Mesenchymal stem cell (in vitro differentiated cells and primary cell): ENCODE results near the gene SLC38A4.

Experiments
- DNase-seq: peaks from one replicate; pipeline ENCODE4 v3.0.0-alpha.2; 2013
- H2AFZ ChIP-seq: one replicate; pipeline ENCODE4 v1.6.1; 2013; ENCODE audit warnings: low read depth, mild to moderate bottlenecking, control low read depth, inconsistent platforms, low read length, moderate library complexity
- H2AK5ac ChIP-seq: 2 replicates; pipeline ENCODE4 v1.6.1; 2013; ENCODE audit warnings: low read length, moderate library complexity, mild to moderate bottlenecking, inconsistent platforms; ENCODE audit not compliant: severe bottlenecking
- H2BK120ac ChIP-seq: one replicate; pipeline ENCODE4 v1.6.1; 2013; ENCODE audit warnings: low read depth, mild to moderate bottlenecking, inconsistent platforms, low read length, moderate library complexity
- H2BK12ac ChIP-seq, 2 experiments: one replicate each; pipeline ENCODE4 v1.6.1; 2013; ENCODE audit warnings: inconsistent platforms in 2 of 2, low read length in 2 of 2, mild to moderate bottlenecking in 2 of 2, moderate library complexity in 2 of 2, control low read depth in 1 of 2
- H2BK15ac ChIP-seq: one replicate; pipeline ENCODE4 v1.6.1; 2013; ENCODE audit warnings: mild to moderate bottlenecking, low read depth, inconsistent platforms; ENCODE audit not compliant: poor library complexity, severe bottlenecking
- H2BK5ac ChIP-seq: 2 replicates; pipeline ENCODE4 v1.6.1; 2013; ENCODE audit warnings: low read depth, mild to moderate bottlenecking, low read length, control low read depth, inconsistent platforms; ENCODE audit not compliant: poor library complexity, severe bottlenecking
- H3K14ac ChIP-seq, 2 experiments: one replicate each; pipeline ENCODE4 v1.6.1; 2013; ENCODE audit warnings: inconsistent platforms in 2 of 2, low read length in 2 of 2, control low read depth in 1 of 2, mild to moderate bottlenecking in 1 of 2, moderate library complexity in 1 of 2
- H3K18ac ChIP-seq, 2 experiments: one replicate each; pipeline ENCODE4 v1.6.1; 2013; ENCODE audit warnings: inconsistent platforms in 2 of 2, low read length in 2 of 2, control low read depth in 1 of 2, low read depth in 1 of 2, mild to moderate bottlenecking in 1 of 2
- H3K23ac ChIP-seq, 2 experiments: one replicate each; pipeline ENCODE4 v1.6.1; 2013; ENCODE audit warnings: inconsistent platforms in 2 of 2, low read length in 2 of 2, mild to moderate bottlenecking in 2 of 2, moderate library complexity in 2 of 2, control low read depth in 1 of 2
- H3K27ac ChIP-seq: 2 replicates; pipeline ENCODE4 v1.5.1; 2013; ENCODE audit warnings: mild to moderate bottlenecking, moderate library complexity, low read length, control low read depth, inconsistent platforms; ENCODE audit not compliant: poor library complexity, severe bottlenecking
- H3K27me3 ChIP-seq, 2 experiments: 2 replicates each; pipeline versions ENCODE4 v1.6.1 to v1.7.0; 2013; ENCODE audit warnings: low read length in 2 of 2, mild to moderate bottlenecking in 2 of 2, moderate library complexity in 2 of 2, control low read depth in 1 of 2, inconsistent platforms in 1 of 2; ENCODE audit not compliant: control insufficient read depth in 1 of 2, insufficient read depth in 1 of 2
- H3K36me3 ChIP-seq, 2 experiments: 2 replicates each; pipeline versions ENCODE4 v1.6.1 to v1.7.0; 2013; ENCODE audit warnings: low read length in 2 of 2, control low read depth in 1 of 2, inconsistent platforms in 1 of 2, low read depth in 1 of 2, mild to moderate bottlenecking in 1 of 2; ENCODE audit not compliant: insufficient read depth in 2 of 2, control insufficient read depth in 1 of 2
- H3K4ac ChIP-seq, 2 experiments: one replicate each; pipeline ENCODE4 v1.6.1; 2013; ENCODE audit warnings: inconsistent platforms in 2 of 2, low read length in 2 of 2, mild to moderate bottlenecking in 2 of 2, moderate library complexity in 2 of 2, control low read depth in 1 of 2, low read depth in 1 of 2
- H3K4me1 ChIP-seq: 2 replicates; pipeline ENCODE4 v1.6.1; 2013; ENCODE audit warnings: low read depth, low read length, control low read depth; ENCODE audit not compliant: control insufficient read depth, insufficient read depth
- H3K4me2 ChIP-seq: 2 replicates; pipeline ENCODE4 v1.6.1; 2013; ENCODE audit warnings: low read length, mild to moderate bottlenecking, inconsistent platforms; ENCODE audit not compliant: poor library complexity, severe bottlenecking
- H3K4me3 ChIP-seq, 2 experiments: 2 replicates each; pipeline versions ENCODE4 v1.5.1 to v1.7.0; 2013; ENCODE audit warnings: low read length in 2 of 2, mild to moderate bottlenecking in 2 of 2, control low read depth in 1 of 2, low read depth in 1 of 2; ENCODE audit not compliant: insufficient read depth in 1 of 2
- H3K79me1 ChIP-seq: replicated peaks from 2 replicates; pipeline ENCODE4 v1.6.1; 2013; ENCODE audit warnings: mild to moderate bottlenecking, control low read depth, low read length, inconsistent platforms; ENCODE audit not compliant: poor library complexity, severe bottlenecking
- H3K9ac ChIP-seq: 2 replicates; pipeline ENCODE4 v1.7.0; 2013; ENCODE audit warnings: mild to moderate bottlenecking, low read length, moderate library complexity
- H3K9me3 ChIP-seq: 2 replicates; pipeline ENCODE4 v1.7.0; 2013; ENCODE audit warnings: mild to moderate bottlenecking, low read length; ENCODE audit not compliant: control insufficient read depth
- H4K8ac ChIP-seq: one replicate; pipeline ENCODE4 v1.6.1; 2013; ENCODE audit warnings: inconsistent platforms, mild to moderate bottlenecking, low read length, moderate library complexity
- H4K91ac ChIP-seq: one replicate; pipeline ENCODE4 v1.6.1; 2013; ENCODE audit warnings: mild to moderate bottlenecking, low read length, inconsistent platforms
- WGBS: methylation state at CpG from one replicate; pipeline ENCODE4 v1.1.7; 2013; ENCODE audit warnings: mixed read lengths; 5-methylcytosine and 5-hydroxymethylcytosine counted together

SLC38A4 gene

GRCh38 chr12:46777587-46777986 lies 48.2 kb downstream of the SLC38A4 start:
- DNase-seq: no peak
- H3K36me3 ChIP-seq: no peaks in the 10 kb centered on the region
- H2AFZ ChIP-seq: no peak overlapping the region
- no peak overlapping the region for H2AK5ac ChIP-seq
- no peak overlapping the region for H3K9ac ChIP-seq
- WGBS: 72% methylated on average over 4 of the region's 4 CpGs
- H2BK120ac ChIP-seq: no peak overlapping the region
- no peak overlapping the region for H3K4ac ChIP-seq
- no peaks in the 10 kb centered on the region for H3K27me3 ChIP-seq
- H3K18ac ChIP-seq: no peak overlapping the region
- no peak overlapping the region for H3K14ac ChIP-seq
- H3K23ac ChIP-seq: no peak overlapping the region
- H2BK12ac ChIP-seq: no peak overlapping the region
- H3K9me3 ChIP-seq: no peaks in the 10 kb centered on the region
- no peak overlapping the region for H3K27ac ChIP-seq
- no peak overlapping the region for H2BK15ac ChIP-seq
- H3K4me3 ChIP-seq: no peak overlapping the region
- no peak overlapping the region for H4K91ac ChIP-seq
- H2BK5ac ChIP-seq: no peak overlapping the region
- H3K79me1 ChIP-seq: no peaks in the 10 kb centered on the region
- no peak overlapping the region for H4K8ac ChIP-seq
- H3K4me1 ChIP-seq: peaks cover 8% of the 10 kb centered on the region
- H3K4me2 ChIP-seq: no peak overlapping the region

- H2BK120ac ChIP-seq: no peak overlapping the region
- H4K8ac ChIP-seq: no peak overlapping the region
- H2BK15ac ChIP-seq: no peak overlapping the region
- no peak overlapping the region for H2AFZ ChIP-seq
- no peak overlapping the region for H2AK5ac ChIP-seq
- 89% methylated on average over 3 of the region's 3 CpGs for WGBS
- no peaks in the 10 kb centered on the region for H3K36me3 ChIP-seq
- H3K27ac ChIP-seq: peak overlapping the region; percentile 53
- no peak overlapping the region for H3K18ac ChIP-seq
- H3K4ac ChIP-seq: no peak overlapping the region
- no peaks in the 10 kb centered on the region for H3K79me1 ChIP-seq
- no peak for DNase-seq
- H3K9me3 ChIP-seq: no peaks in the 10 kb centered on the region
- no peak overlapping the region for H2BK12ac ChIP-seq
- H3K9ac ChIP-seq: no peak overlapping the region
- no peak overlapping the region for H3K23ac ChIP-seq
- H3K14ac ChIP-seq: no peak overlapping the region
- peaks cover 11% of the 10 kb centered on the region for H3K4me1 ChIP-seq
- no peak overlapping the region for H3K4me2 ChIP-seq
- no peak overlapping the region for H3K4me3 ChIP-seq
- no peaks in the 10 kb centered on the region for H3K27me3 ChIP-seq
- no peak overlapping the region for H4K91ac ChIP-seq
- no peak overlapping the region for H2BK5ac ChIP-seq
These were observed 50.0 kb downstream of the SLC38A4 start for GRCh38 chr12:46775796-46776195.

GRCh38 chr12:46774322-46774633 lies 51.5 kb downstream of the SLC38A4 start:
- Histone ChIP-seq H2BK15ac (no peak overlapping the region), H2AK5ac (no peak overlapping the region), H3K18ac (no peak overlapping the region), H3K9ac (no peak overlapping the region), H4K91ac (no peak overlapping the region), H3K23ac (no peak overlapping the region), H3K27ac (peak overlapping the region; percentile 64), H2BK5ac (peak overlapping the region; percentile 49), H3K4me2 (peak overlapping the region; percentile 0), H3K4ac (no peak overlapping the region), H3K14ac (no peak overlapping the region), H2AFZ (no peak overlapping the region), H3K36me3 (no peaks in the 10 kb centered on the region), H3K27me3 (no peaks in the 10 kb centered on the region), H3K9me3 (no peaks in the 10 kb centered on the region), H2BK120ac (no peak overlapping the region), H3K4me3 (no peak overlapping the region), H3K4me1 (peaks cover 11% of the 10 kb centered on the region), H3K79me1 (no peaks in the 10 kb centered on the region), H4K8ac (no peak overlapping the region), H2BK12ac (no peak overlapping the region)
- no peak for DNase-seq

GRCh38 chr12:46773586-46774321 lies 52.0 kb downstream of the SLC38A4 start:
- no peak overlapping the region for H3K23ac ChIP-seq
- H3K4me3 ChIP-seq: peak overlapping the region in 1 of 2 experiments; percentile 7
- no peak overlapping the region for H3K4ac ChIP-seq
- H2BK5ac ChIP-seq: peak overlapping the region; percentile 69
- H3K79me1 ChIP-seq: no peaks in the 10 kb centered on the region
- no peak overlapping the region for H2BK120ac ChIP-seq
- H4K8ac ChIP-seq: no peak overlapping the region
- H3K27me3 ChIP-seq: no peaks in the 10 kb centered on the region
- peaks cover 11% of the 10 kb centered on the region for H3K4me1 ChIP-seq
- no peak overlapping the region for H3K9ac ChIP-seq
- no peaks in the 10 kb centered on the region for H3K9me3 ChIP-seq
- no peaks in the 10 kb centered on the region for H3K36me3 ChIP-seq
- H4K91ac ChIP-seq: no peak overlapping the region
- H3K4me2 ChIP-seq: peak overlapping the region; percentile 19
- H2AFZ ChIP-seq: no peak overlapping the region
- no peak overlapping the region for H3K18ac ChIP-seq
- DNase-seq: no peak
- peak overlapping the region; percentile 84 for H3K27ac ChIP-seq
- H2AK5ac ChIP-seq: peak overlapping the region; percentile 79
- no peak overlapping the region for H3K14ac ChIP-seq
- H2BK12ac ChIP-seq: no peak overlapping the region
- H2BK15ac ChIP-seq: no peak overlapping the region
- WGBS: 0% methylated on average over 2 of the region's 4 CpGs
